GM12878 (cell line): ENCODE data around the gene NEAT1. TPM values are rescaled to one million over a fixed set of nuclear protein-coding genes. Genes with fewer than 3 reads are reported as not detected.

ENCODE experiments used
- ATAC-seq: fragments of 200-7000 bp; cut with Tn5 transposase; 3 replicates; pipeline ENCODE4 v1.9.1; 2020; ENCODE audit warnings: mild to moderate bottlenecking, moderate library complexity
- BruUV-seq: library from RNA; stranded (reverse); fragments of 400-500 nt; replicated peaks from 2 replicates; lab custom pipeline; 2021; lab: Mats Ljungman, UMichigan
- CTCF ChIA-PET: fragments of 300-600 bp; sonication (Branson Sonifier 250); formaldehyde crosslinking; extraction: SDS; loops from one replicate; lab custom pipeline; 2021; ENCODE audit warnings: inconsistent platforms; lab: Yijun Ruan, JAX
- POLR2A ChIA-PET: fragments of 350-600 bp; formaldehyde crosslinking; extraction: SDS; loops from one replicate; lab custom pipeline; 2021; ENCODE audit warnings: inconsistent platforms; lab: Charles Lee
- RAD21 ChIA-PET: fragments of 300-600 bp; sonication (Branson Sonifier 250); formaldehyde crosslinking; loops from one replicate; lab custom pipeline; 2023; ENCODE audit warnings: antibody characterized with exemption; ENCODE audit not compliant: unreplicated experiment; lab: Charles Lee
- SMC1A ChIA-PET: fragments of 300-600 bp; sonication (Branson Sonifier 250); formaldehyde crosslinking; loops from one replicate; lab custom pipeline; 2023; ENCODE audit not compliant: unreplicated experiment, uncharacterized antibody; lab: Charles Lee
- DNase-seq: peaks from one replicate; pipeline ENCODE4 v3.0.0-alpha.2; 2011; ENCODE audit warnings: low read depth, low spot score
- FAIRE-seq: peaks from 3 replicates; lab custom pipeline; 2011; peaks lifted over from hg19 to GRCh38; lab: Jason Lieb, UNC
- H2AFZ ChIP-seq: 2 replicates; pipeline ENCODE4 v1.6.0; 2011; ENCODE audit warnings: low read depth, low read length, control low read depth; ENCODE audit not compliant: control insufficient read depth
- H3K27ac ChIP-seq: 2 replicates; pipeline ENCODE4 v1.5.1; 2011; ENCODE audit warnings: control low read depth; ENCODE audit not compliant: control insufficient read depth, insufficient read depth
- H3K27me3 ChIP-seq, 2 experiments: replicated peaks in 1 of 2; 2 replicates each; pipeline versions ENCODE4 v1.6.0 to v1.6.1; 2011; ENCODE audit warnings: low read length in 1 of 2; ENCODE audit not compliant: control insufficient read depth in 2 of 2, insufficient read depth in 2 of 2
- H3K36me3 ChIP-seq, 2 experiments: 2 replicates each; pipeline ENCODE4 v1.5.1; 2011; ENCODE audit warnings: low read length in 1 of 2; ENCODE audit not compliant: control insufficient read depth in 2 of 2, insufficient read depth in 2 of 2
- H3K4me1 ChIP-seq: 2 replicates; pipeline ENCODE4 v1.6.1; 2011; ENCODE audit warnings: mild to moderate bottlenecking, low read length, moderate library complexity, mixed read lengths; ENCODE audit not compliant: control insufficient read depth, insufficient read depth
- H3K4me2 ChIP-seq: 2 replicates; pipeline ENCODE4 v1.6.0; 2011; ENCODE audit warnings: control low read depth; ENCODE audit not compliant: control insufficient read depth, insufficient read depth
- H3K4me3 ChIP-seq: fragments of 200-600 bp; sonication (generic); 2 replicates; pipeline ENCODE4 v1.5.1; 2016
- H3K79me2 ChIP-seq: 2 replicates; pipeline ENCODE4 v1.6.0; 2011; ENCODE audit warnings: low read length; ENCODE audit not compliant: control insufficient read depth, insufficient read depth
- H3K9ac ChIP-seq: 2 replicates; pipeline ENCODE4 v1.8.0; 2011; ENCODE audit warnings: low read length, control low read depth, mixed read lengths; ENCODE audit not compliant: control insufficient read depth, insufficient read depth
- H3K9me3 ChIP-seq: replicated peaks from 3 replicates; pipeline ENCODE4 v1.5.1; 2011; ENCODE audit warnings: mild to moderate bottlenecking, low read length; ENCODE audit not compliant: control insufficient read depth, insufficient read depth
- H4K20me1 ChIP-seq: 2 replicates; pipeline ENCODE4 v1.6.0; 2011; ENCODE audit not compliant: control insufficient read depth, insufficient read depth
- CREB1 ChIP-seq: IDR thresholded peaks from 2 replicates; pipeline ENCODE4 v1.6.1; 2012; ENCODE audit warnings: low read depth, mild to moderate bottlenecking, inconsistent platforms
- DPF2 ChIP-seq: fragments of 450-650 bp; IDR thresholded peaks from 2 replicates; pipeline ENCODE4 v1.6.1; 2017; ENCODE audit warnings: mild to moderate bottlenecking
- EED ChIP-seq: sonication (generic); IDR thresholded peaks from 2 replicates; pipeline ENCODE4 v1.6.1; 2016; ENCODE audit warnings: antibody characterized with exemption, low read depth
- EGR1 ChIP-seq, 2 experiments: IDR thresholded peaks; 1 replicate in 1 of 2; 2 replicates in 1 of 2; pipeline ENCODE4 v1.6.1; 2011 to 2012; ENCODE audit warnings: low read depth in 2 of 2, low read length in 2 of 2, borderline replicate concordance in 1 of 2, mild to moderate bottlenecking in 1 of 2, moderate library complexity in 1 of 2
- EP300 ChIP-seq, 2 experiments: fragments of 150-350 bp in 1 of 2; IDR thresholded peaks; 2 replicates each; pipeline ENCODE4 v1.6.1; 2011 to 2012; ENCODE audit warnings: low read depth in 2 of 2, low read length in 2 of 2, borderline replicate concordance in 1 of 2, improper control_type of control experiment in 1 of 2, inconsistent platforms in 1 of 2; ENCODE audit not compliant: control insufficient read depth in 1 of 2
- HSF1 ChIP-seq: fragments of 150-350 bp; IDR thresholded peaks from 2 replicates; pipeline ENCODE4 v1.6.1; 2014; ENCODE audit warnings: mild to moderate bottlenecking, low read depth, low read length
- JUND ChIP-seq: IDR thresholded peaks from 2 replicates; pipeline ENCODE4 v1.6.1; 2012; ENCODE audit warnings: low read depth, mild to moderate bottlenecking, low read length, improper control_type of control experiment, moderate library complexity
- MYC ChIP-seq: IDR thresholded peaks from 2 replicates; pipeline ENCODE4 v1.6.1; 2011; ENCODE audit warnings: mild to moderate bottlenecking, low read length, moderate library complexity, inconsistent platforms; ENCODE audit not compliant: insufficient read depth, insufficient replicate concordance, insufficient read length, severe bottlenecking
- RAD21 ChIP-seq: IDR thresholded peaks from 2 replicates; pipeline ENCODE4 v1.6.1; 2011; ENCODE audit warnings: mild to moderate bottlenecking, low read depth, low read length, moderate library complexity; ENCODE audit not compliant: insufficient read depth
- SMAD5 ChIP-seq: IDR thresholded peaks from 2 replicates; pipeline ENCODE4 v1.6.1; 2016; ENCODE audit warnings: antibody characterized with exemption, low read depth
- STAT1 ChIP-seq: fragments of 450-650 bp; conservative IDR thresholded peaks from 2 replicates; pipeline ENCODE4 v1.6.1; 2014; ENCODE audit warnings: antibody characterized with exemption, mild to moderate bottlenecking
- SUPT20H ChIP-seq: IDR thresholded peaks from 2 replicates; pipeline ENCODE4 v1.6.1; 2011; ENCODE audit warnings: low read depth, mild to moderate bottlenecking, low read length, moderate library complexity, borderline replicate concordance; ENCODE audit not compliant: control insufficient read depth
- TBL1XR1 ChIP-seq: IDR thresholded peaks from 2 replicates; pipeline ENCODE4 v1.6.1; 2012; ENCODE audit warnings: low read depth, low read length, improper control_type of control experiment
- YY1 ChIP-seq: IDR thresholded peaks from 2 replicates; pipeline ENCODE4 v1.6.1; 2011; ENCODE audit warnings: low read depth, mild to moderate bottlenecking, low read length
- ZBTB4 ChIP-seq: fragments of 450-650 bp; formaldehyde crosslinking; IDR thresholded peaks from 2 replicates; pipeline ENCODE4 v1.4.0; 2022; ENCODE audit warnings: mild to moderate bottlenecking, moderate library complexity
- ZZZ3 ChIP-seq: IDR thresholded peaks from 2 replicates; pipeline ENCODE4 v1.6.1; 2011; ENCODE audit warnings: low read depth; ENCODE audit not compliant: control insufficient read depth, insufficient read length
- WGBS: methylation state at CpG from one replicate; pipeline ENCODE4 v1.1.6; 2016; ENCODE audit warnings: low lambda C conversion rate; ENCODE audit not compliant: insufficient replicate concordance, insufficient coverage; ENCODE audit errors: missing lambda C conversion rate; 5-methylcytosine and 5-hydroxymethylcytosine counted together
- in situ Hi-C: fragments of 300-500 bp; cut with MboI; formaldehyde crosslinking; loops from 9 replicates; pipeline ENCODE4 v1.14.3; 2018; ENCODE audit warnings: mixed read lengths
- intact Hi-C: fragments of 100-400 bp; cut with micrococcal nuclease; formaldehyde crosslinking; loops from one replicate; pipeline ENCODE4 v1.14.2; 2022; ENCODE audit not compliant: unreplicated experiment
- polyA plus RNA-seq, 11 experiments: library from polyadenylated mRNA; depleted of rRNA in 4 of 11; unstranded in 6 of 11; stranded (reverse) in 5 of 11; fragments of >200 nt; fragmentation: Nextera tagmentation in 4 of 11; fragmentation: Illumina TruSeq in 1 of 11; extraction: Ambion mirVana in 4 of 11; extraction: Trizol in 1 of 11; gene quantifications; 1 replicate in 1 of 11; 2 replicates in 10 of 11; pipeline versions ENCODE4 v1.2.1 to v1.2.3, GENCODE V29; 2011 to 2016; ENCODE audit warnings: inconsistent platforms in 2 of 11, missing spikeins in 2 of 11, low read depth in 1 of 11
- total RNA-seq, 4 experiments: library from RNA; depleted of rRNA in 3 of 4; stranded (reverse); fragments of >200 nt in 3 of 4; fragmentation: Illumina TruSeq in 1 of 4; extraction: Trizol in 1 of 4; gene quantifications; 2 replicates each; pipeline versions ENCODE4 v1.2.1 to v1.2.3, GENCODE V29; 2013 to 2021

NEAT1 gene
- total and polyA plus RNA-seq, 10 of the 15 experiments (the other 5 are each of a cell fraction or from before 2014, with no cell fraction given), result 13.6 to 328 (median 69.4) TPM

DNA sequence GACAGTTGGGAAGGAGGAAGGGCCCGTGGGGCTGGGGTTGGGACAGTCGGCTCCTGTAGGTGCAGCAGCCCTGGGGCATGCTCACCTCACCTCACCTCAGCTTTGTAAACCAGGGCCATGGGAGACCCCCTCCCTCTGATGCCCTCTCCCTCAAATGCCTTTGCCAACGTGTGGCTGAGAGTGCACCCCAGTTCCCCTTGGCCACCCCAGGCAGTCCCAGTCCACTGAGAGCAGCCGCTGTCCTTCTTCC, 4.2 kb upstream of the NEAT1 start (continued):
- no peak for TF ChIP-seq HSF1
- TF ChIP-seq DPF2, result peak; percentile 59

GRCh38 chr11:65418681-65419459, 3.7 kb upstream of the NEAT1 start:
- ChIA-PET POLR2A (interaction anchor here (0.6 to 13.6 kb wide), 27 partner anchors 11 to 219 kb away, joined by 3 to 323 read pairs (median 4); partner anchors contain the start of genes FRMD8, MALAT1 and SIPA1), RAD21 (interaction anchor here (0.6 to 15.3 kb wide), 15 partner anchors 11 to 154 kb away, joined by 3 to 282 read pairs (median 6); partner anchors contain the start of genes FAM89B, MALAT1, SCYL1 and SLC25A45), CTCF (interaction anchor here (0.9 to 15.3 kb wide), 9 partner anchors 12 to 571 kb away, joined by 3 to 362 read pairs (median 5); partner anchors contain the start of genes FRMD8 and MALAT1), SMC1A (interaction anchor here (0.7 to 12.7 kb wide), 13 partner anchors 11 to 153 kb away, joined by 3 to 232 read pairs (median 9); partner anchors contain the start of genes FAM89B and MALAT1)
- BruUV-seq, result no TSS peak
- Histone ChIP-seq H3K27ac (peak overlapping the region; percentile 100), H3K36me3 (peaks cover 0 to 1% of the 10 kb centered on the region in 2 experiments; a peak in 1 of 4 replicates), H3K4me3 (peak overlapping the region; percentile 79), H4K20me1 (peaks cover 6% of the 10 kb centered on the region), H3K9me3 (no peaks in the 10 kb centered on the region), H3K9ac (peak overlapping the region; percentile 99), H2AFZ (peak overlapping the region; percentile 51), H3K27me3 (no peaks in the 10 kb centered on the region), H3K79me2 (peaks cover 78% of the 10 kb centered on the region), H3K4me2 (peak overlapping the region; percentile 100), H3K4me1 (peaks cover 51% of the 10 kb centered on the region)
- in situ Hi-C loops, result loop anchor here (5.0 kb wide), 1 partner anchor 88 kb away; no protein-coding TSS in a partner anchor
- DNase-seq (peak; percentile 91), ATAC-seq (peak; percentile 57), FAIRE-seq (peak; percentile 66)
- WGBS, result under 1% methylated on average over 15 of the region's 15 CpGs
- intact Hi-C loops, result loop anchor here (2.0 to 5.0 kb wide), 3 partner anchors 22 to 153 kb away; partner anchors contain the start of genes FAM89B and ZNRD2
- TF ChIP-seq ZBTB4 (CRISPR knock-in tag) (0 out of 2 replicates have a peak, but pooled peaks have one; percentile 12), ZZZ3 (no peak), JUND (no peak), SMAD5 (peak; percentile 85), EP300 (IDR thresholded peaks at IDR 0.05; ENCODE audit: borderline replicate concordance in 1 of 2, control insufficient read depth in 1 of 2, low read depth in 2 of 2, low read length in 2 of 2) (peak; percentile 39 to 52; a peak in 3 of 4 replicates), SUPT20H (no peak), TBL1XR1 (peak; percentile 82), MYC (peak; percentile 14), EED (peak; percentile 27; the same call in 1 of the 2 replicates), DPF2 (no peak; the same call in 1 of the 2 replicates), CREB1 (no peak), YY1 (peak; percentile 84), RAD21 (no peak), STAT1 (no peak), EGR1 (IDR thresholded peaks at IDR 0.05; ENCODE audit: borderline replicate concordance in 1 of 2, low read depth in 2 of 2, low read length in 2 of 2) (peak in 1 of 2 experiments; percentile 30; a peak in 1 of 3 replicates)
